Measurements from ENCODE around the gene SHH.
A peak's percentile ranks its signal among the peaks of the same experiment; 100 is the strongest.
"Not testable (repeated sequence)": the region's sequence is repeated elsewhere in the genome, so short reads cannot be mapped to it uniquely, and the experiment has no call there.

SHH gene

GRCh38 chr7:155818820-155819168 is 6.5 kb upstream of the SHH start:
- no peak for DNase-seq

GRCh38 chr7:155818154-155818819 is 6.0 kb upstream of the SHH start:
- no peak for DNase-seq

- DNase-seq, result not testable (repeated sequence)
Observed at GRCh38 chr7:155817515-155817914, 5.3 kb upstream of the SHH start.

GRCh38 chr7:155816996-155817395 is 4.7 kb upstream of the SHH start:
- DNase-seq, result no peak

GRCh38 chr7:155816192-155816508 is 3.9 kb upstream of the SHH start:
- DNase-seq, result no peak

GRCh38 chr7:155815332-155816191 is 3.3 kb upstream of the SHH start:
- DNase-seq, result peak; percentile 12

GRCh38 chr7:155814316-155815276 is 2.3 kb upstream of the SHH start:
- no peak for DNase-seq

GRCh38 chr7:155813546-155814315 is 1.5 kb upstream of the SHH start:
- DNase-seq, result no peak

GRCh38 chr7:155813125-155813524 is 862 bp upstream of the SHH start:
- DNase-seq, result no peak

GRCh38 chr7:155811560-155811894 is 736 bp downstream of the SHH start:
- no peak for DNase-seq

- no peak for DNase-seq
Observed at GRCh38 chr7:155810770-155811559, 1.3 kb downstream of the SHH start.

- no peak for DNase-seq
Observed at GRCh38 chr7:155809947-155810769, 2.1 kb downstream of the SHH start.

- no peak for DNase-seq
Observed at GRCh38 chr7:155809332-155809946, 2.8 kb downstream of the SHH start.

GRCh38 chr7:155808549-155809331 is 3.5 kb downstream of the SHH start:
- no peak for DNase-seq

GRCh38 chr7:155807789-155808548 is 4.3 kb downstream of the SHH start:
- DNase-seq, result no peak

- no peak for DNase-seq
Observed at GRCh38 chr7:155807065-155807671, 5.1 kb downstream of the SHH start.

- no peak for DNase-seq
Observed at GRCh38 chr7:155806096-155806871, 6.0 kb downstream of the SHH start.

- DNase-seq, result no peak
Observed at GRCh38 chr7:155805826-155806095, 6.5 kb downstream of the SHH start.

Data from NCI-H1694 treated with DMSO at 0.1 percent for 48 hours (cell line).